Endometrium (tissue), 2 donors: Measurements from ENCODE around the gene ATG9B.
"Not testable (repeated sequence)": the region's sequence is repeated elsewhere in the genome, so short reads cannot be mapped to it uniquely, and the experiment has no call there.

Source experiments
- FAIRE-seq: peaks from 2 replicates; lab custom pipeline; 2012; peaks lifted over from hg19 to GRCh38; lab: Jason Lieb, UNC
- donor health status: control.
- donor health status: control.

ATG9B gene

GRCh38 chr7:151057989-151058780 lies 33.9 kb upstream of the ATG9B start:
- peak; percentile 94 for FAIRE-seq

GRCh38 chr7:151057506-151057988 lies 33.3 kb upstream of the ATG9B start, which contains the start of gene CDK5:
CDK5 (minus strand) TSS chr7:151057897; CDS start chr7:151057848, 49 bp downstream.
- FAIRE-seq = no peak

- no peak for FAIRE-seq
Observed at GRCh38 chr7:151056666-151057505, 32.6 kb upstream of the ATG9B start.

GRCh38 chr7:151056283-151056665 lies 32.0 kb upstream of the ATG9B start:
- no peak for FAIRE-seq

- FAIRE-seq = no peak
Observed at GRCh38 chr7:151053751-151054150, 29.5 kb upstream of the ATG9B start.

- no peak for FAIRE-seq
Observed at GRCh38 chr7:151053096-151053495, 28.8 kb upstream of the ATG9B start.

- FAIRE-seq = no peak
Observed at GRCh38 chr7:151051108-151051507, 26.8 kb upstream of the ATG9B start.

- no peak for FAIRE-seq
Observed at GRCh38 chr7:151048911-151049463, 24.7 kb upstream of the ATG9B start.

GRCh38 chr7:151047976-151048815 lies 23.9 kb upstream of the ATG9B start, which contains the start of gene ASIC3:
ASIC3 (plus strand) TSS chr7:151048531; CDS start chr7:151048886, 355 bp downstream.
- FAIRE-seq = no peak

GRCh38 chr7:151046603-151047573 lies 22.6 kb upstream of the ATG9B start:
- FAIRE-seq = no peak

GRCh38 chr7:151045967-151046366 lies 21.7 kb upstream of the ATG9B start:
- no peak for FAIRE-seq

GRCh38 chr7:151045262-151045661 lies 21.0 kb upstream of the ATG9B start:
- FAIRE-seq = no peak

GRCh38 chr7:151043959-151044358 lies 19.7 kb upstream of the ATG9B start:
- FAIRE-seq = no peak

GRCh38 chr7:151043449-151043848 lies 19.2 kb upstream of the ATG9B start:
- FAIRE-seq = not testable (repeated sequence)

GRCh38 chr7:151040616-151041375 lies 16.5 kb upstream of the ATG9B start:
- FAIRE-seq = no peak

- no peak for FAIRE-seq
Observed at GRCh38 chr7:151039850-151040548, 15.7 kb upstream of the ATG9B start.

- no peak for FAIRE-seq
Observed at GRCh38 chr7:151038951-151039849, 14.9 kb upstream of the ATG9B start.

GRCh38 chr7:151035902-151036301 lies 11.6 kb upstream of the ATG9B start:
- no peak for FAIRE-seq
